PC-9 (cell line): ENCODE measurements around the gene SLC38A2. TPM values are rescaled to one million over a fixed set of nuclear protein-coding genes. Genes with fewer than 3 reads are reported as not detected.

Experiments
- BruUV-seq: library from RNA; stranded (reverse); fragments of 400-500 nt; replicated peaks from 2 replicates; lab custom pipeline; 2021; lab: Mats Ljungman, UMichigan
- CTCF ChIA-PET: fragments of 300-600 bp; sonication (Branson Sonifier 250); formaldehyde crosslinking; loops from one replicate; lab custom pipeline; 2022; ENCODE audit warnings: antibody characterized with exemption; lab: Charles Lee
- POLR2A ChIA-PET: fragments of 300-600 bp; sonication (Branson Sonifier 250); formaldehyde crosslinking; loops from one replicate; lab custom pipeline; 2022; ENCODE audit warnings: antibody characterized with exemption; ENCODE audit not compliant: unreplicated experiment; lab: Charles Lee
- DNase-seq, 2 experiments: peaks; one replicate each; pipeline versions ENCODE4 v3.0.0 to v3.0.0-alpha.2; 2015 to 2022; ENCODE audit warnings: mixed read lengths in 1 of 2
- H2AFZ ChIP-seq: fragments of 200-600 bp; sonication (generic); 2 replicates; pipeline ENCODE4 v1.8.1; 2017; ENCODE audit warnings: antibody characterized with exemption
- H3F3A ChIP-seq: fragments of 200-600 bp; sonication (generic); 2 replicates; pipeline ENCODE4 v1.8.1; 2017; ENCODE audit warnings: antibody characterized with exemption, mild to moderate bottlenecking, low read depth; ENCODE audit not compliant: insufficient read depth
- H3K27ac ChIP-seq: fragments of 200-600 bp; sonication (generic); 2 replicates; pipeline ENCODE4 v1.6.1; 2016; ENCODE audit warnings: mixed run types
- H3K27me3 ChIP-seq: fragments of 200-600 bp; sonication (generic); 2 replicates; pipeline ENCODE4 v1.6.1; 2016; ENCODE audit warnings: low read depth, mixed run types; ENCODE audit not compliant: insufficient read depth
- H3K36me3 ChIP-seq: fragments of 200-600 bp; sonication (generic); 2 replicates; pipeline ENCODE4 v1.6.1; 2016; ENCODE audit warnings: low read depth, mixed run types
- H3K4me1 ChIP-seq: fragments of 200-600 bp; sonication (generic); replicated peaks from 2 replicates; pipeline ENCODE4 v1.6.1; 2016; ENCODE audit warnings: mixed run types; ENCODE audit not compliant: insufficient read depth
- H3K4me2 ChIP-seq: fragments of 200-600 bp; sonication (generic); 2 replicates; pipeline ENCODE4 v1.6.1; 2017; ENCODE audit warnings: mixed run types
- H3K4me3 ChIP-seq: fragments of 200-600 bp; sonication (generic); 2 replicates; pipeline ENCODE4 v1.6.1; 2016; ENCODE audit warnings: mixed run types
- H3K79me2 ChIP-seq: fragments of 200-600 bp; sonication (generic); 2 replicates; pipeline ENCODE4 v1.6.1; 2017; ENCODE audit warnings: low read depth, mixed run types
- H3K9me2 ChIP-seq: fragments of 200-600 bp; sonication (generic); 2 replicates; pipeline ENCODE4 v1.8.1; 2017; ENCODE audit warnings: mild to moderate bottlenecking; ENCODE audit not compliant: insufficient read depth
- H3K9me3 ChIP-seq: fragments of 200-600 bp; sonication (generic); 2 replicates; pipeline ENCODE4 v1.8.1; 2016; ENCODE audit warnings: low read depth; ENCODE audit not compliant: insufficient read depth
- H4K20me1 ChIP-seq: fragments of 200-600 bp; sonication (generic); 2 replicates; pipeline ENCODE4 v1.8.1; 2017; ENCODE audit not compliant: insufficient read depth
- EZH2 ChIP-seq: fragments of 200-600 bp; sonication (generic); IDR thresholded peaks from 2 replicates; pipeline ENCODE4 v1.8.0; 2017; ENCODE audit warnings: antibody characterized with exemption, low read depth
- intact Hi-C: fragments of 100-400 bp; cut with micrococcal nuclease; formaldehyde crosslinking; loops from one replicate; pipeline ENCODE4 v1.10.0; 2022; ENCODE audit not compliant: unreplicated experiment
- total RNA-seq: library from RNA; stranded (reverse); gene quantifications from 2 replicates; pipeline ENCODE4 v1.2.3, GENCODE V29; 2021
- TF ChIP-seq, protein P1 (sequence below): fragments of 200-600 bp; sonication (generic); conservative IDR thresholded peaks from 2 replicates; pipeline ENCODE4 v1.6.1; 2017; ENCODE audit warnings: mixed run types, antibody characterized with exemption, mild to moderate bottlenecking, moderate library complexity

Gene SLC38A2
- total RNA-seq, 1 experiment from 2014 or later, result 322 TPM

DNA sequence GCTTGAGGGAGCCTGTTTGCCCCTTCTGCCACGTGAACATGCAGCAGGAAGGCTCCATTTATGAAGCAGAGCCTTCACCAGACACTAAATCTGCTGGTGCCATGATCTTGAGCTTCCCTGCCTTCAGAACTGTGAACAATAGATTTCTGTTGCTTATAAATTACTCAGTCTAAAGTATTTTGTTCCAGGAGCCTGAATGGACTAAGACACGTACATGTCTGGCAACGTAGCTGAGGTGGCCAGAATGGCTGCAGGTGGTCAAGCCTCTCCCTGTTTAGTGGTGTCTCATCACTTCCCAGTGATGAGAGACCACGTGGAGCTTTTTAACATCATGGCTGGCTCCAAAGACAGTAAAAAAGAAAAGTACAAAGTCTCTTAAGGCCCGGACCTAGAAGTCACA lies 32.2 kb upstream of the SLC38A2 start:
- ChIA-PET POLR2A (interaction anchor here (0.7 kb wide), 1 partner anchor 27 kb away, joined by 7 read pairs; no protein-coding TSS in a partner anchor), CTCF (no interaction called here)
- no peaks in the 10 kb centered on the region for H3K36me3 ChIP-seq
- no peaks in the 10 kb centered on the region for H3F3A ChIP-seq
- H3K27me3 ChIP-seq, result no peaks in the 10 kb centered on the region
- no peaks in the 10 kb centered on the region for H3K79me2 ChIP-seq
- no peaks in the 10 kb centered on the region; the same call in 1 of the 2 replicates for H3K9me3 ChIP-seq
- H4K20me1 ChIP-seq, result no peaks in the 10 kb centered on the region
- no peak for TF ChIP-seq EZH2
- TF ChIP-seq, protein P1, sequence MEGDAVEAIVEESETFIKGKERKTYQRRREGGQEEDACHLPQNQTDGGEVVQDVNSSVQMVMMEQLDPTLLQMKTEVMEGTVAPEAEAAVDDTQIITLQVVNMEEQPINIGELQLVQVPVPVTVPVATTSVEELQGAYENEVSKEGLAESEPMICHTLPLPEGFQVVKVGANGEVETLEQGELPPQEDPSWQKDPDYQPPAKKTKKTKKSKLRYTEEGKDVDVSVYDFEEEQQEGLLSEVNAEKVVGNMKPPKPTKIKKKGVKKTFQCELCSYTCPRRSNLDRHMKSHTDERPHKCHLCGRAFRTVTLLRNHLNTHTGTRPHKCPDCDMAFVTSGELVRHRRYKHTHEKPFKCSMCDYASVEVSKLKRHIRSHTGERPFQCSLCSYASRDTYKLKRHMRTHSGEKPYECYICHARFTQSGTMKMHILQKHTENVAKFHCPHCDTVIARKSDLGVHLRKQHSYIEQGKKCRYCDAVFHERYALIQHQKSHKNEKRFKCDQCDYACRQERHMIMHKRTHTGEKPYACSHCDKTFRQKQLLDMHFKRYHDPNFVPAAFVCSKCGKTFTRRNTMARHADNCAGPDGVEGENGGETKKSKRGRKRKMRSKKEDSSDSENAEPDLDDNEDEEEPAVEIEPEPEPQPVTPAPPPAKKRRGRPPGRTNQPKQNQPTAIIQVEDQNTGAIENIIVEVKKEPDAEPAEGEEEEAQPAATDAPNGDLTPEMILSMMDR, result no peak
- BruUV-seq, result no TSS peak
- intact Hi-C loops, result no loop called here
- H3K27ac ChIP-seq, result no peak overlapping the region
- no peak overlapping the region for H3K4me2 ChIP-seq
- H3K4me3 ChIP-seq, result no peak overlapping the region
- no peaks in the 10 kb centered on the region for H3K4me1 ChIP-seq
- DNase-seq, result no peak
- no peak overlapping the region for H2AFZ ChIP-seq
- no peaks in the 10 kb centered on the region for H3K9me2 ChIP-seq

DNA sequence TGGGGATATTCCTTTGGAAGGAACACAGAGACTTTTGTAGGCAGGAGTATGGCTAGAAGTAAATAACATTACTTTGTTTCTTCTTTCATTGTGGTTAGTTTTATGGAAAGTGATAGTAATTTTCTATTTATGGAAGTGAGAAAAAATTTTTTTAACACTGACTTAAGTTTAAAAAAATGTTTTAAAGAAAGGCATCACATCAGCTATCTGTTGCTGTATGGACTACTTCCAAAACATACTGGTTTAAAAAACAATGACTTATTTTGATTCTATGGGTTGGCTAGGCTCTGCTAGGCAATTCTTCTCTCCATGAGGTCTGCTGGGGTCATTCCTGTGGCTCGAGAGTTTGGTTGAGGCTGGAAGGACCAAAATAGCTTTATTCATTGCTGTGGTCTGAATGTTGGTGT lies 31.7 kb upstream of the SLC38A2 start:
- CTCF ChIA-PET, result no interaction called here
- Histone ChIP-seq H3K27ac (no peak overlapping the region), H3K36me3 (no peaks in the 10 kb centered on the region), H3K27me3 (no peaks in the 10 kb centered on the region), H3K9me2 (no peaks in the 10 kb centered on the region), H3K4me1 (no peaks in the 10 kb centered on the region), H2AFZ (no peak overlapping the region), H3K4me2 (no peak overlapping the region), H4K20me1 (no peaks in the 10 kb centered on the region), H3F3A (no peaks in the 10 kb centered on the region), H3K4me3 (no peak overlapping the region), H3K9me3 (no peaks in the 10 kb centered on the region; the same call in 1 of the 2 replicates), H3K79me2 (no peaks in the 10 kb centered on the region)
- POLR2A ChIA-PET, result no interaction called here
- BruUV-seq, result no TSS peak
- intact Hi-C loops, result no loop called here
- TF ChIP-seq, protein P1, result no peak
- no peak for TF ChIP-seq EZH2
- DNase-seq, result no peak

DNA sequence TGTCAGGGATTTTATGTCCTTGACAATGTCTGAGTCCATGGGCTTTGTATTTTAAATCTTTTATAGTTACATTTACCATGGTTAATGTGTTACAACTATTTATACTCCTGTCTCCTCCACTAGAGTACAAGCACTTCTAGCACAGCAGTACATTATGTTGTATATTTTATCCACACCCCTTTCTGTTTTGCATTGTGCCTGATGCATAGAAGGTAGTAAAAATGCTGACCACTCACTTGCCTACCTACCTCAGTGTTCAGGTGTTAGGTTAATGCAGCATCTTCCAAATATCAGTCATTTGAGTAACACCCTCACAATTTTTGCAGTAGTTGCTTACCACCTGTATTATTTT lies 31.1 kb upstream of the SLC38A2 start:
- H3K9me2 ChIP-seq, result no peaks in the 10 kb centered on the region
- no TSS peak for BruUV-seq
- no peaks in the 10 kb centered on the region; the same call in 1 of the 2 replicates for H3K9me3 ChIP-seq
- no peak overlapping the region for H2AFZ ChIP-seq
- intact Hi-C loops, result no loop called here
- H3K27ac ChIP-seq, result no peak overlapping the region
- H3K4me2 ChIP-seq, result no peak overlapping the region
- DNase-seq, result no peak
- H3K79me2 ChIP-seq, result no peaks in the 10 kb centered on the region
- no peaks in the 10 kb centered on the region for H4K20me1 ChIP-seq
- H3K4me3 ChIP-seq, result no peak overlapping the region
- H3K27me3 ChIP-seq, result no peaks in the 10 kb centered on the region
- H3K36me3 ChIP-seq, result no peaks in the 10 kb centered on the region
- POLR2A ChIA-PET, result interaction anchor here (0.5 kb wide), 1 partner anchor 256 kb away, joined by 4 read pairs; no protein-coding TSS in a partner anchor
- TF ChIP-seq, protein P1, result no peak
- TF ChIP-seq EZH2, result no peak
- no peaks in the 10 kb centered on the region for H3K4me1 ChIP-seq
- no peaks in the 10 kb centered on the region for H3F3A ChIP-seq
- CTCF ChIA-PET, result no interaction called here
